Activated CD8-positive, alpha-beta memory T cell treated with anti-CD3 and anti-CD28 coated beads for 48 hours (primary cell): ENCODE data around the gene P4HB.
"Not testable (repeated sequence)": the region's sequence is repeated elsewhere in the genome, so short reads cannot be mapped to it uniquely, and the experiment has no call there.

ENCODE experiments used
- DNase-seq, 3 experiments: peaks; one replicate each; pipeline ENCODE4 v3.0.0-alpha.2; 2020; ENCODE audit warnings: low read depth in 2 of 3, low spot score in 2 of 3

P4HB gene

GRCh38 chr17:81849457-81849856 lies 10.9 kb downstream of the P4HB start:
- DNase-seq, result no peak

- DNase-seq, result no peak
These were observed 13.3 kb downstream of the P4HB start for GRCh38 chr17:81846743-81847689.

- no peak for DNase-seq
These were observed 14.2 kb downstream of the P4HB start for GRCh38 chr17:81845881-81846742.

- DNase-seq, result no peak
These were observed 15.0 kb downstream of the P4HB start for GRCh38 chr17:81845361-81845760.

- no peak for DNase-seq
These were observed 15.4 kb downstream of the P4HB start for GRCh38 chr17:81844887-81845286.

- DNase-seq, result no peak
These were observed 15.9 kb downstream of the P4HB start for GRCh38 chr17:81844327-81844851.

GRCh38 chr17:81843713-81844326 lies 16.5 kb downstream of the P4HB start:
- no peak for DNase-seq

GRCh38 chr17:81842725-81843504 lies 17.4 kb downstream of the P4HB start:
- DNase-seq, result no peak

- no peak for DNase-seq
These were observed 18.0 kb downstream of the P4HB start for GRCh38 chr17:81842378-81842724.

- DNase-seq, result no peak
These were observed 18.5 kb downstream of the P4HB start for GRCh38 chr17:81841866-81842265.

GRCh38 chr17:81840826-81841778 lies 19.2 kb downstream of the P4HB start:
- no peak for DNase-seq

GRCh38 chr17:81840059-81840458 lies 20.3 kb downstream of the P4HB start:
- DNase-seq, result not testable (repeated sequence)

- DNase-seq, result no peak
These were observed 21.0 kb downstream of the P4HB start for GRCh38 chr17:81839301-81839700.

- DNase-seq, result no peak
These were observed 21.5 kb downstream of the P4HB start for GRCh38 chr17:81838753-81839255.

GRCh38 chr17:81837641-81838040 lies 22.7 kb downstream of the P4HB start:
- no peak for DNase-seq

- no peak for DNase-seq
These were observed 25.5 kb downstream of the P4HB start, which contains the start of gene PPP1R27 for GRCh38 chr17:81834831-81835267. Gene PPP1R27 (minus strand): TSS chr17:81835050. CDS start chr17:81834953, 97 bp downstream.

GRCh38 chr17:81833921-81834830 lies 26.2 kb downstream of the P4HB start:
- no peak for DNase-seq
